SK-MEL-5 (cell line): ENCODE results near the gene CAMTA1. TPM values are rescaled to one million over a fixed set of nuclear protein-coding genes. Genes with fewer than 3 reads are reported as not detected.

Experiments used
- DNase-seq: peaks from one replicate; pipeline ENCODE4 v3.0.0-alpha.2; 2016; ENCODE audit warnings: low read depth, low spot score
- in situ Hi-C: cut with HindIII; loops from 2 replicates; pipeline ENCODE4 v1.10.0; 2016; ENCODE audit warnings: low sequenced_read_pairs, high pct_unique_total_duplicates, low pct_unique_long_range_greater_than_20kb
- total RNA-seq: library from RNA; depleted of rRNA; stranded (reverse); fragments of >200 nt; shearing (Covaris generic); gene quantifications from 2 replicates; pipeline ENCODE4 v1.2.3, GENCODE V29; 2014

Gene CAMTA1
- total RNA-seq, 1 experiment from 2014 or later: 47.4 TPM

DNA sequence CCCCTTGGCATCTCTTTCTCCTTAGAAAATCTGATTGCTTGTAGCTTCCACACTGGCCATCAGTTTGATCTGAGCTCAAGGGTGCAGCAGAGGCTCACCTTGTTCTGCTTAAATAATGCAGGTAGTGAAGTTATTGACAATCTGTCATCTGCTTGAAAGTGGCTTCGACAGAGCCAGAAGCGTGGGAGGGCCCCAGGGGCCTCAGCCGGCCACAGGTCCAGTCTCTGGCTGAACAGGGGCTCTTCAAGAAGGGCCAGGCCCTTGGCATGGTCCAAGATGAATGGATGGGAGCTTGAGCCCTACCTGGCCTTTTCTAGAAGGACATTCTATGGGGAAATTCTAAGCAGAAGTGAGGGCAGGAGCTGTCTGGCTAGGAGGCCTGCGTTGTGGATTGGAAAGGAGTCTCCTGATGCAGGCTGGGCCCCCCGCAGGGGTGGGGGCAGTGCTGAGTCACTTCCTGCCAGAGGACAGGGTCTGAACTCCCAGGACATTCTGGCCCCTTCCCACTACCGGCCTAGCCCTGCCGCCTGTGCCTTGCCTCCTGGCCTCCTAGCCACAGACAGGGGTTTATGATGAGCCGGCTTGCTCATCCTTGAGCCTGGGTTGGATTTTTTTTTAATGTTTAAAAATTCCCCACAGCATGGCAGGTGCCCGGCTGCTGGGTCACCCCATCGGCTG, 823.5 kb downstream of the CAMTA1 start:
- in situ Hi-C loops: no loop called here
- DNase-seq: no peak

GRCh38 chr1:7609311-7609994, 824.2 kb downstream of the CAMTA1 start:
- no peak for DNase-seq
- in situ Hi-C loops: no loop called here

DNA sequence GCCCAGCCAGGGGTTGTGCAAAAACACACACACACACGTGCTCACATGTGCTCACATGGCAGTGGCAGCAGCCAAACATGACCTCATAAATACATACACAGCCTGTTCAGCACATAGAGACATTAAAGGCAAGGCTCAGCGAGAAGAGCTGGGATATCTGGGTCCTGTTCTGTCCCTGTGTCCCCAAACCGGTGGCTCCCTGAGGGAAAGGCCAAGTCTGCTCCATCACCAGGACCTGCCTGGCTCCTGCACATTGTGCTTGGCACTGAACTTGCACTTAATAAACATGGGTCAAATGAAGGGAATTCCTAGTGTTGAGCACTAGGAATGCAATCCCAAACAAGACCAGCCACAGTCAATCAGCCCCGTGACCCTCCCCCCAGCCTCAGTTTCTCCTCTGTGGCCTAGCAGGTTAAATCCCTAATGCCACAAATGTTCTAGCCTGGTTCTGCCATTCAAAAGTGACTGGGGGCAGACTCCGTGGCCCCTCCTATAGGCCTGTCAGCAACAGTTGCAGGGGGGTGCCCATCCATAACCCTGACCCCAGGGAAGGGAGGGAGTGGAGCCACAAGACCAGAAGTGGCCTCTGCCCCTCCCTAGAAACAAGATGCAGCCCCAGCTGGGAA, 825.0 kb downstream of the CAMTA1 start:
- in situ Hi-C loops: no loop called here
- no peak for DNase-seq

DNA sequence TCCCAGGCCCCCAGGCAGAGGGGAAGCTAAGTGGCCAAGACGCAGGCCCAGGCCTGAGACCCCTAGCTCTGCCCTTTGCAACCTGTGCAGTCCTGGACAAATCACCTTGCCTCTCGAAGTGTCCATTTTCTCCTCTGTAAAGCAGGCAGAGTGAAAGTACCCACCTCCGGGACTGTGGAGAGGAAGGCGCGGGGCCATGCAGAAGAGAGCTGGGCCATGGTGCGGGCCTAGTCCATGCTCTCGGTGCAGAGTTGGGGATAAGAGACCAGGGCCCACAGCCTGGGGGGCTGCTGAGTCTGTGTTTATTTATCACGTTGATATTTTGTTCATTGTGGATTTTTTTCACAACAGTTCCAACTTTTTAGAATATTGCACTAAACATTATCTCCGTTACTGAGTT, 825.7 kb downstream of the CAMTA1 start:
- no peak for DNase-seq
- in situ Hi-C loops: no loop called here

DNA sequence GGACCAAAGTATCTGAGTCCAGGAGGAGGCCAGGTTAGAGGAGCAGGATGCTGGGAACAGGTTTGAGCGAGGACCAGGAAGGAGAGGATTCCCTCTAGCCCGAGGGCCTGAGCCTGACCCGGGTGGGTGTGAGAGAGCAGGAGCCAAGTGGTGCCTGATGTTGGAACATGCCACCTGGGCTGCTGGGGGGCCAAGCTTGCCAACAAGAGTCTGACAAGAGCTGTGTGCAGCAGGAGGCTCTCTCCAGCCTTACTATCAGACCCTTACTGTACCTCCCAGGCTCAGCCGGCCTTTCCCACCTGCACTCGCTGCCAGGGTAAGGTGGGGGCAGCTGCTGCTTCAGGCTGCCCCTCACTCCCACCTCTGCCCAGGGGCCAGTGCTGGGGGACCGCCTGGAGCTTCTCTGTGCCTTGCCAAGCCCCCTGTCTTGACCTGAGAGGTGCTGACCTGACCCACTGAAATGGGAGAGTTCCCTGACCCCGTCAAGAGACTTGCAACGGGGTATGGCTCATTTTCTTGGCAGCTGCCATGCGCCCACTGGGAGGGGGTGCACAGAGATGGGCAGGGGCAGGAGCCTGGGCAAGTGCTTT, 826.3 kb downstream of the CAMTA1 start:
- in situ Hi-C loops: no loop called here
- no peak for DNase-seq

DNA sequence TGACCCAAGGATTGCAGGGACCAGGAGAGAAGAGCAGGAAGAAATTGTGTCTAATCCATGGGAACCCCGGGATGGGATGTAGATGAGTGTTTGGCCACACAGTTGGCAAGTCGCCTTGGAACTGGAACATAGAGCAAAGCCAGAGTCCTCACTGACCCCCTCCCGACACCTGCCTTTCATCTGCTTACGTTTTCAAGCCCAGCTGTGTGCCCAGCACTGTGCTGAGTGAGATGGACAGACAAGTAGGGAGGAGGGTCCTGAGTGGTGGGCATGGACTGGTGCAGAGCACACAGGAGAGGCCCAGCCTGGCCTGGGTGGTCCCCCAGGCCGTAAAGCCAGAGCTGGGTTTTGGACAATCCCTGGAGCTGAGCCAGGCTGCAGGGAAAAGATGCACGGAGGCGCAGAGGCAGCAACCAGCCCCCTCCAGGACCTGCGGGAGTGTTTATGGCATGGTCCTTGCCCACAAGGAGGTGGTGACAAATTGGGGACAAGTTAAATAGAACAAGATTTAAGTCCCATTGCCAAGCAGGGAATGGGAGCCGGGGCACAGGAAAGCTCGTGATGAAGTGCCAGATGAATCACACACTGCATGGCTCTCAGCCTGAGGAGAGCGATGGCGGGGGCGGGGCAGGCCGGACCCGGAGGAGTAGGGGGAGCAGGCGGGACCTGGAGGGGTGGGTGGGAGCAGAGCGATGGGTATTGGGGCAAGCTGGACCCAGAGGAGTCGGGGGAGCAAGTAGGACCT, 828.0 kb downstream of the CAMTA1 start:
- in situ Hi-C loops: no loop called here
- DNase-seq: no peak

DNA sequence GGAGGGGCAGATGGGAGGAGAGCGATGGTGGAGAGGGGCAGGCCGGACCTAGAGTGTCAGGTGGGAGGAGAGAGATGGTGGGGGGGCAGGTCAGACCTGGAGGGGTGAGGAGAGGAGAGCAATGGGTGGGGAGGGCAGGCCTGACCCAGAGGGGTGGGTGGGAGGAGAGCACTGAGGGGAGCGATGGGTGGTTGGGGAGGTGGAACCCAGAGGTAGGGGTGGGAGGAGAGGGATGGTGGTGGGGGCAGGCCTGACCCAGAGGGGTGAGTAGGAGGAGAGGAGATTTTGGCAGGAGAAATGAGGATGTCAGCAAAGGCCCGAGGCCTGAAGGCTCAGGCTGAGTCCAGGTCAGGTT, 828.6 kb downstream of the CAMTA1 start:
- in situ Hi-C loops: no loop called here

DNA sequence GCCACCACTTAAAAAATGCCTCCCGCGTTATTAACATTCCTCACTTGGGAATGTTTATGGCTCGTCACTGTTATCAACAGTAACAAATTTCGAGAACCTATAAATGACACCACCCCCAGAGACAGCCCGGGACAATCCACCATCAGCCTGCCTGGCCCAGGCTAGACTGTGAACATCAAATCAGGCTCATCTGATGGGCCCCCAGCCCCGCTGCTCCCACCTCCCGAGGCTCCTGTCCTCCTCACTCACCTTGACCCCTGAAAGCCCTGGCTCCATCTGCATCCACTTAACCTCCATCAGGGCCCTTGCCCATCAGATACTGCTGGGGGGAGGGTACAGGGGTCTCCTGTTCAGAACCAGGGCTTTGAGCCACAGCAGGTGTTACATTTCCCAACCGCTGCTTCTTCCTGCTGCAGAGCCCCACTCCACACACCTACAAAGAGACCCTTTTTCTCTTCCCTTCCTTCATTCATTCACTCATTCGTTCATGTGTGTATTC, 829.4 kb downstream of the CAMTA1 start:
- no peak for DNase-seq
- in situ Hi-C loops: no loop called here

More for the DNA sequence above, 828.6 kb downstream of the CAMTA1 start:
- DNase-seq: no peak

GRCh38 chr1:7615138-7615537, 829.9 kb downstream of the CAMTA1 start:
- in situ Hi-C loops: no loop called here
- DNase-seq: no peak

DNA sequence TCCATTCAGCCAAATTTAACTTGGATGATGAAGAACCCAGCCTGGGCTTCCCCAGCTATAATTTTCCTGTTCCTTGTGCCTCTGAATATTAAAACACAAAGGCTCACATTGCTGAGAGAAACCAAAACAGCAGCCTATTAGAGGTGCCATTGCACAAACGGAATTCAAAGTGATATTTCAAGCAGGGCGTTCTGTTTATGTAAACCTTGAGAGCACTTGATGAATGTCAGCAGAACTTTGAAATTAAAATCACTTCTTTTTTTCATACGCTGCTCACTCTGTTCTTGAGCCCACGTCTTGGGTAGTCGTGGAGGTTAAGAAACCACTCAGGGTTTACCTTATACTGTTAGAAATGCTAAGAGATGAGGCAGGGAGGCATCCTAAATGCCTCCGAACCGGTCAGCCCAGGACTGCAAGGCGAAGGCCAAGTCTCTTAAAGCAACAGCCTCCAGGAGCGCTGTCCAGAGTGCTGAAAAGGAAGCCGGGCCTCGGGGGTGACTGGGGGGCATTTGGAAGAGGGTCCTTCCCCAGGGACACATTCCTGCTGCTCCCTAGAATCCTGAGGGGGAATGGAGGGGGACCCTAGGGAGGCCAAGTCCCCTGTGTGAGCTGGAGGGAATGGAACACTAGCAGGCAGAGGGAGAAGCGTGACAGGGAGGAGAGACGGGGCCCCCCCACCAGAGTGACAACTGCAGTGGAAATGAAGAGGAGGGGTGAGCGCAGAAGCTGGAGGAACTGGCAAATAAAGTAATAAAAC, 831.0 kb downstream of the CAMTA1 start:
- peak; percentile 16 for DNase-seq
- in situ Hi-C loops: no loop called here

DNA sequence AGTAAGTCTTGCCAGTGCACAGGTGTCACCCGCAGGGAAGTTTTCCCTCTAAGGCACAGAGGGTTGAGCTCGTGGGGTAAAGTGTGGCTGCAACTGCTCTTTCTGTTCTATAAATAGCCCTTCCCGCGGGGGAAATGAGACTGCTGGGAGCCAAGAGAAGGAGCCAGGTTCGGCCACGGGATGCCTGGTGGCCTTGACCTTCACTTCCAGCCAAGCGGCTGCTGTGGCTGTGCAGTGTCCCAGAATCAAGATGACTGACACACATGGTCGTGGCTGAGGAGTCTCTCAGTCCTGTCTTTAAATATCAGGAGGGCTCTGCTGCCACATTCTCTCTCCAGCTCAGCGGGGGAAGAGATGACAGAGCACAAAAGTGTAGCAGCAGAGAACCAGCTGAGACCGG, 831.7 kb downstream of the CAMTA1 start:
- in situ Hi-C loops: no loop called here

DNA sequence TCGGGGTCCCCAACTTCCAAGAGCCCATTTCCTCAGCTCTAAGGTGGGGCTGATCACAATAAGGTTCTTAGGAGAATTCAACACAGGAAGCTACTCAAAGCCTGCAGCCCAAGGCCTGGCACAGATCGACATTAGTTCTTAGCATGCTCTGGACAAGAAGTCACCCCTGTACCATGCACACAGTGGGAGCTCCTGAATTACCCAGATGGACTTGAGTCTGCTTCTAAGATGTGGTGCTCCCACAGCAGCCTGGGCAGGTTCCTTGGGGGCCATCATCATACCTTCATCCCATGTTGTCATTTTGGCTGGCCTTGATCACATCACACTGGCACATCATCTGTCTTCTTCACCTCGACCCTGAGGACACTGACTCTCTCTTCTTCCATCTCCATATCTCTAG, 832.6 kb downstream of the CAMTA1 start:
- no peak for DNase-seq
- in situ Hi-C loops: no loop called here

More for the DNA sequence above, 831.7 kb downstream of the CAMTA1 start:
- DNase-seq: no peak

- no peak for DNase-seq
- in situ Hi-C loops: no loop called here
Observed at GRCh38 chr1:7620196-7620595, 834.9 kb downstream of the CAMTA1 start.

DNA sequence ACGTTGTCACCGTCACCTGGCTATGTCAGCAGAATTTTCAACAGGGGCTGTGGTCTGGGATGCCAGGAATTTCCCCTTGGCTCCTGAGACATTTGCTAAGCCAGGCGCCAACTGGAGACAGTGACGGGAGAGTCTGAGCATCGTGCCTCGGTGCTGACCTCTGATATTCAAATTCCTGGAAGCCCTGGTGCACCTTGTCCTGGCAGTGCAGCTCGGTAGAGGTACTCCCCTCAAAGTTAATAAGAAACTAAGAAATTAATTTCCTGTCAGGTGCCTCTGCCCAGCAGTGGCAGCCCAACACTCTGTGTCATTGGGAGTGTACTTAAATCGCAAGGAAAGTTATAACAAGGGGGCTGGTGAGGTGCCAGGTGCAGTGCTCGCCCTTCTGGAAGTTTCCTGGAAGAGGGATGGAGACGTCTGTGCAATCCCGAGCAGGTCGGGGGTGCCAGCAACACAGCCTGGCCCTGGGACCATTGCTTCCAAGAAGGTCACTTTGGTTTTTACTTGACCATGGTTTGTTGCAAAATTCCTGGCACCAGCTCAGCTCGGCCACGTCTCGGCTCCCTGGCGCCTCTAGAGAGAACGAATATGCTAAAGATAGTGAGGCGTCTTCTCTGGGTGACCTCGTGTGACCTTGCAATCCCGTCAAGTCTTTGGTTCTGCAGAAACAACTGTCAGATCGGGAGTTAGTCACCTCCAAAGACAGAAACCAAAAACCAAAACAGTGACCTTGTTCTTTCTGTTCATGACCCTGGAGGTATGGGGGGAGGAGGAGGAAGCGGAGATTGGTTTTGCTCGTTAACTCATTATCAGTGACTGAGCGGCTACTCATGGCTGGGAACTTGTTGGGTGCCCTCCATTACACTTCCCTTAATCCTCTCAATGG, 836.3 kb downstream of the CAMTA1 start:
- in situ Hi-C loops: no loop called here
- no peak for DNase-seq

GRCh38 chr1:7623842-7624241, 838.6 kb downstream of the CAMTA1 start:
- no peak for DNase-seq
- in situ Hi-C loops: no loop called here

DNA sequence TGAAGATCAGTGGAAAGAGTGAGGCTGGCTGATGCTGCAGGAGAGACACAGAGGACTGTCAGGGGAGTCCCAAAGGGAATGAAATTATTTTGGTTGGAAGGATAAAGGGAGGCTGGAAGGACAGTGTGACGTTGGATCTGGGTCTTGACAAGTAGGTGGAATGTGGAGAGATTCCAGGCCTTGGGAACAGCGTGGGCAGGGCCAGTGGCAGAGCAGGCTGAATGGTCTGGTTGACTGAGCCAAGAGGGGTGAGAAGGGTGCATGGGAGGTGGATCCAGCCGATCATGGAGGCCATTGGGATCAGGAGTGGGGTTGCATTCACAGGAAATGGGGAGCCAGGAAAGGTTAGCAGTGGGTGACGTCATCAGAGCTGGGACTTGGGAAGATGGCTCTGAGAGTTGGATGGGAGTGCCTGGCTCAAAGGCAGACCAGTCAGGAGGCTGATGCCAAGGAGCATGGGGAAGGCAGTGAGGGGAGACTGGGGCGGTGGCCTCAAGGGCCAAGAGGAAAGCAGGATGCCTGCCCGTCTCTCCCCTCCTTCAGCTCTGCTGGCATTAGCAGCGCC, 839.6 kb downstream of the CAMTA1 start:
- no peak for DNase-seq
- in situ Hi-C loops: no loop called here
